MG63 (cell line): ENCODE data around the gene PPM1E. TPM values are rescaled to one million over a fixed set of nuclear protein-coding genes. Genes with fewer than 3 reads are reported as not detected.
A peak's percentile ranks its signal among the peaks of the same experiment; 100 is the strongest.
"Not testable (repeated sequence)": the region's sequence is repeated elsewhere in the genome, so short reads cannot be mapped to it uniquely, and the experiment has no call there.

ENCODE experiments used
- DNase-seq: peaks from one replicate; pipeline ENCODE4 v3.0.0-alpha.2; 2020
- H3K27me3 ChIP-seq: fragments of 250-450 bp; sonication (Bioruptor Pico); 2 replicates; pipeline ENCODE4 v1.5.1; 2020; ENCODE audit warnings: mild to moderate bottlenecking, moderate library complexity
- H3K36me3 ChIP-seq: fragments of 250-450 bp; sonication (Bioruptor Pico); 2 replicates; pipeline ENCODE4 v1.5.1; 2020; ENCODE audit warnings: mild to moderate bottlenecking, moderate library complexity
- H3K4me3 ChIP-seq: fragments of 250-450 bp; sonication (Bioruptor Pico); 2 replicates; pipeline ENCODE4 v1.5.1; 2020; ENCODE audit warnings: mild to moderate bottlenecking, moderate library complexity
- H3K9me3 ChIP-seq: fragments of 250-450 bp; sonication (Bioruptor Pico); 2 replicates; pipeline ENCODE4 v1.5.1; 2020; ENCODE audit warnings: mild to moderate bottlenecking, moderate library complexity
- total RNA-seq: library from RNA; depleted of rRNA; stranded (reverse); fragments of >200 nt; shearing (Covaris generic); gene quantifications from 2 replicates; pipeline ENCODE4 v1.2.3, GENCODE V29; 2014; ENCODE audit warnings: low replicate concordance

Gene PPM1E
- total RNA-seq, 1 experiment from 2014 or later = 0.76 TPM

DNA sequence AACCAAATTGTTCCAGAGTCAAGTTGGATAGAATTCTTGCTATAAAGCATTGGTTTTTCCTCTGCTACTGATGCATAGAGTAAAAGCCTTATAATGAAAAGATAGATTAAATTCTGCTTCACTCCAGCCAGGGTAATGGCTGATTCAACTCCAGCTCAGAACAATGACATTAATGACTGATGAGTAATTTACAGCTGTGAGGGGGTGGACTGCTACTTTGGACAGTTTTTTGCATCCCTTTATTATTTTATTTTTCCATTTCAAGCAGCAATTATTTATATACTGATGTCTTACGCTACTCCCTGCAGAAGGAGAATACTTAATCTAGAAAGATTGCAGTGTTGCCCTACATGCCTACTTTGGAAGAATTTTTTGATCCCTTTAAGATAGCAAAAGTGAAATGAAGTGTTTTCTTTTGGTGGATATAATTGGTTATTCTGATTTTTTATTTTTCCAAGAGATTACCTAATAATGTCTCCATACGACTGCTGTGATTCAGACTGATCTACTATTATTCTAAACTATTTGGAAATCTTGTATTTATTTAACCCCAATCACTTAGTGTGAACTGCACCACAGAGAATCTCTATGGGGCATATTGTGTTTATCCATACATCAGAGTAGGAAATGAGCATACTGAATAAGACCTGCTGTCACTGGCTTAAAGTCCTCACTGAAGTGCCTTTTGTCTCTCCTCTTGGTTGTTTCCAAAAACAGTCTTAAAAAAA, 201.5 kb downstream of the PPM1E start:
- Histone ChIP-seq H3K4me3 (no peak overlapping the region), H3K27me3 (no peaks in the 10 kb centered on the region), H3K9me3 (peaks cover 8% of the 10 kb centered on the region), H3K36me3 (no peaks in the 10 kb centered on the region)
- no peak for DNase-seq

DNA sequence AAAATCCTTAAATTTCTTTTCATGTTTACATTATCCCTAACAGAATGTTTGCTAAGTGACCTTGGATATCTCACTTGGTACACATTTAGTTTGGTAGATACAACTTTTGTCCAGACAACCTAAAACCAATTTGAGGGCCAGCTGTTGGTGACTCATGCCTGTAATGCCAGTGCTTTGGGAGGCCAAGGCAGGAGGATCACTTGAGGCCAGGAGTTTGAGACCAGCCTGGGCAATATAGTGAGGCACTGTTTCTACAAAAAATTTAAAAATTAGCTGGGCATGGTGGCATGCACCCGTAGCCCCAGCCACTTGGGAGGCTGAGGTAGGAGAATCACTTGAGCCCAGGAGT, 202.0 kb downstream of the PPM1E start:
- not testable (repeated sequence) for H3K9me3 ChIP-seq, H3K36me3 ChIP-seq, H3K27me3 ChIP-seq, H3K4me3 ChIP-seq
- DNase-seq = peak; percentile 19

DNA sequence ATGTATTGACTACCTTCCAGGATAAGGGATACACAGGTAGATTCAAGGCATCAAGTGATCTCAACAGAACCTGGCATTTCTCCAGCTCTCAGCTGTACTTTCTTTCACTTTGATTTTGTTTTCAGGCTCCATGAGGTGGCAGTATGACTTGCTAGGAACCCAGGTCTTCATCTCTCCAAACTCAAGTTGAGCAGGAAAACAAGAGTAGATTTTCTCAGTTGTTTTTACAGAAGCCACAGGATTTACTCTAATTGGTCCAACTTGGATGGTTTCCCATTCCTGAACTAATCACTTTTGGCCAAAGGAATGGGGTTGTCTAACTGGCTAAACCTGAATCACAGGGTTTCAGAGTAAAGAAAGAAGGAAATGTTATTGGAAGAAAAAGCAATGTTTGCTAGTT, 204.4 kb downstream of the PPM1E start:
- DNase-seq = peak; percentile 17
- H3K36me3 ChIP-seq = no peaks in the 10 kb centered on the region
- no peak overlapping the region for H3K4me3 ChIP-seq
- H3K9me3 ChIP-seq = no peaks in the 10 kb centered on the region
- H3K27me3 ChIP-seq = no peaks in the 10 kb centered on the region

DNA sequence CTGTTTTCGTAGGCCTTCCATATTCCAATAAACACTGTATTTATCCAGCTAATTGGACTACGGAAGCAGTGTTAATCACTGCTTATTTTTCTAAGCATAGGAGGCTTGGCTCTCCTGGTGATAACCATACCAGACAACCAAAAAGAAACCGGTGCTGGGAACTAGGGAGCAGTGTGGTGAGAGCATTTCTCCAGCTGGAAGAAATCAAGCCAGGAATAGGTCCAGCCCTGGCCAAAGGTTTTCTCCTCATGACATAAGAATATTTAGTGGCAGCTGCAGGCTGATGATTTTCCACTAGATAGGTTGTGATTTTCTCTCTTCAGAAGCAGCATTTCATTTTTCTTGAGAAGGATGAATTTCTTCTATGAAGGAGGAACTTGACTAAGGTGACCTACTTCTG, 209.6 kb downstream of the PPM1E start:
- H3K4me3 ChIP-seq = no peak overlapping the region
- H3K36me3 ChIP-seq = no peaks in the 10 kb centered on the region
- DNase-seq = no peak
- H3K27me3 ChIP-seq = no peaks in the 10 kb centered on the region
- H3K9me3 ChIP-seq = no peaks in the 10 kb centered on the region

DNA sequence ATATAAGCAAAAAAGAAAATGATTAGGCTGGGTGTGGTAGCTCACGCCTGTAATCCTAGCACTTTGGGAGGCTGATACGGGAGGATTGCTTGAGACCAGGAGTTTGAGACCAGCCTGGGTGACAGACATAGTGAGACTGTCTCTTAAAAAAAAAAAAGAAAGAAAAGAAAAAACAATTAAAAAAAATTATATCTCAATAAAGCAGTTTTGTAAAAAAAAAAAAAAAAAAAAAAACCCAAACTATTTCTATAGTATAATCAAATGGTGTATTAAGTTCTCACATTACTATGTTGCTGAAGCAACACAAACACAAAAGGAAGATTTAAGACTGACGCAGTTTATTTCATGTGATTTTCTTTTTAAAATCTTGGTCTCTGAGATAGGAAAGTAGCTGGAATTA, 210.6 kb downstream of the PPM1E start:
- no peak overlapping the region for H3K4me3 ChIP-seq
- DNase-seq = no peak
- no peaks in the 10 kb centered on the region for H3K9me3 ChIP-seq
- H3K36me3 ChIP-seq = no peaks in the 10 kb centered on the region
- no peaks in the 10 kb centered on the region for H3K27me3 ChIP-seq

DNA sequence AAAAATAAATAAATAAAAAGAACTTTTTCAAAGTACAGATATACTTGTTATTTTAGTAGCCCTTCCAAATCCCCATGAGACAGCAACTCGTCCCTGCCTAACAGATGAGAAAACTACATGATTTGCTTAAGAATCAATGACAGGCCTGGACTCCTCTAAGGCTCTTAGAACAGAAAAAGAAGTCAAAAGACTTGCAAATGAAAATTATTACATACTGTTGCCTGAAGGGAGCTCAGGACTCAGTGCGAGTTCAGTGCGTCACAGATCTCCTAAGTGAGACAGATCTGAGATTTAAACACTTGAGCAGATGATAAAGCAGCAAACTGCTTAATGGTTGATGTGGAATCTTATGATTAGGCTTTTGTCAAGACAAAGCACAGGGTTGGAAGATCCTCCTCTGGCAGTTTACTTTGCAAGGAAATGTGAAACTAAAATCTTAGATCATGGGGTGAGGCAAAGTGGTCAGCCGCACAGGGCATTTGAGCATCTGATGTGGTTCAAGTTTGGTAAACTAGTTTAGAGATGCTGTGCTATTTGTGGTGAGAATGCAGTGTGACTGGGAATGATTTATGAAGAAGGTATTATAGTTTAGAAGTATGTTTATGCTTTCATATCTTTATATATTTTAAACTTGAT, 212.9 kb downstream of the PPM1E start:
- H3K36me3 ChIP-seq = no peaks in the 10 kb centered on the region
- no peaks in the 10 kb centered on the region for H3K27me3 ChIP-seq
- DNase-seq = no peak
- no peaks in the 10 kb centered on the region for H3K9me3 ChIP-seq
- no peak overlapping the region for H3K4me3 ChIP-seq

DNA sequence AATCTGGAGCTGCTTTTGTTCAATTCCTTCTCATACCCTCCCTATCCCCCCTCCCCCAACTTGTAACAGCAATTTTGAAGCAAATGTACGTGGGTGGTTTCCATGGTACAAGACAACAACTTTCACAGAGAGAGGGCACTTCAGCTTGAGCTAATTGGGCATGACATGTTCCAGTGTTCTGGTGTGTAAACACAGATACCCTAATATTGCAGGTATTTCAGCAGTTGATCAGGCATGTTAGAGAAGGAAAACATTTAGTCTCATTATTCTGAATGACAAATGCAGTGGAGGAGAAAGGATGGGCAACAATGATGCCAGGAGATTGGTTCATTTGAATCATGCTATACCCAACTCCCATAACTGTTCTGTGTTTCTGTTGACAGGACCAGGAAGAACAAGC, 213.5 kb downstream of the PPM1E start:
- Histone ChIP-seq H3K9me3 (no peaks in the 10 kb centered on the region), H3K36me3 (no peaks in the 10 kb centered on the region), H3K4me3 (no peak overlapping the region), H3K27me3 (no peaks in the 10 kb centered on the region)
- DNase-seq = no peak

DNA sequence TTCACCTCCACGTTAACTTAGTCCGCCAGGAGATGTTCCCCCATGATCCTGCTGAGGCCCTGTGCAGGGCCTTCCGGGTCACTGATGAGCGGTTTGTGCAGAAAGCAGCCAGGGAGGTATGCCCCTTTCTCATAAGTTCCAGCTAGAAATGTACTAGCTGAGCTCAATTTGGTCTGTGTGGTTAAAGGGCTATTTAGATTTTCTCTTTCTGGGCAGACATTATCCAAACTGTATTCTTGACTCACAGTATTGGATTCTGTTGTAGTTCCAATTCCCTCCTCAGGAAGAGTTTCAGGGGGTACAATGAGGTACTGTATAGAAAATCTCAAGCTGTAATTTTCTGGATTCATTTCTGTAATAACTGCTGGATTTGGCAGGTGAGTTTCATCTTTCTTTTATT, 214.0 kb downstream of the PPM1E start:
- no peak for DNase-seq
- Histone ChIP-seq H3K9me3 (no peaks in the 10 kb centered on the region), H3K36me3 (no peaks in the 10 kb centered on the region)

DNA sequence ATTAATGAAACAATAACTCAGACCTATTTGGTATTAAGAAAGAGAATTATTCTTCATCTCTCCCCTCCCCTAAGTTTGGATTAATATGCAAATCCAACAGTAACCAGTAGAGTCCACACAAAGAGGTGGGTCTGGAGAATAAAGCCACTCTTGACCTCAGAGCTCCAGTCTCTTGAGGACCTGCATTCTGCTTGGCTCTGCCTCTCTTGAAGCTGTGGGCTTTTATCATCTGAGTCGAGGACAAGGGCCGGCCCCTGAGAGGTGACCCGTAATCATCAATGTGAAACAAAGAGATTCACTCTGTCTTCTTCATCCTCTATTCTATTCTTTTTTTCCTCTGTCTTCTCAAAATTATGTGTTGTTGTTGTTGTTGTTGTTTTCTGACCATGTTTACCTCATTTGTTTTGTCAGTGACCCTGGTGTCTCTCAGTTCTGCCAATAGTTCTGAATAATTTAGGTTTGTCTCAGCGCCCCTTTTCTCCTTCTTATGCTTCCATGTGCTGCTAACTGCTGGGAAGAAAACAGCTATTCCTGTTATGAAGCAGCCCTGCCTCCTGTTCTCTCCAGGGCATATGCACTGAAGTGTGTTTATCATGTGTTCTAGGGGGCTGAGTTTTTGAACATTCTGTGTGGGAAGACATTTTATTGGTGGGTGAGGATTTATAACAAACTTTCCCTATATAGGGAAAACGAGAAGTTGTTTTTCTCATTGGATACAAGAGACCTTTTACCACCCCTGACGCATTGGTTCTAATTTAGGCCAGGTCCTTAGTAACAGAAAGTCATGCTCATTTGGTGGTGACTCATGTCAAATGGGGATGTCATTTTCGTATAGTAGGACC, 215.2 kb downstream of the PPM1E start:
- H3K27me3 ChIP-seq = no peaks in the 10 kb centered on the region
- H3K9me3 ChIP-seq = no peaks in the 10 kb centered on the region
- DNase-seq = no peak
- H3K36me3 ChIP-seq = no peaks in the 10 kb centered on the region
- H3K4me3 ChIP-seq = no peak overlapping the region

More for the DNA sequence above, 214.0 kb downstream of the PPM1E start:
- H3K27me3 ChIP-seq = no peaks in the 10 kb centered on the region
- no peak overlapping the region for H3K4me3 ChIP-seq

DNA sequence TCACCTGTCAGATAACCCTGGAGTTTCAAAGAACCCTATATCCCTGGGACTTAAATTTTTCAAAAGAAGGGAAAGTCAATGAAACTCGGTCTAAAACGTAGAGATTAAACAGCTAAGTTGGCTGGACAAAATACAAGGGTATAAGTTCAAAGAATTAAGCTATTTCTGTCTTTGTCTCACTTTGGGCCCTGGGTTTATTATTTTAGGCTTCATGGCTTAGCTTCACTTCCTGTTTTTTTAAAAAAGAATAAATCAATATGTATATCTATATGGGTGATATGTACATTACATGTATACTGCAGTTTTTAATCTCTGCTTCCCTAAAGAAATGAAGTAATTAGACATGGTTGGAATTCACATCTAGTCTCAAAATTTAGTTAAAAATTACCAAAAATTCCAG, 218.7 kb downstream of the PPM1E start:
- Histone ChIP-seq H3K9me3 (no peaks in the 10 kb centered on the region), H3K36me3 (no peaks in the 10 kb centered on the region), H3K4me3 (no peak overlapping the region), H3K27me3 (no peaks in the 10 kb centered on the region)
- no peak for DNase-seq

DNA sequence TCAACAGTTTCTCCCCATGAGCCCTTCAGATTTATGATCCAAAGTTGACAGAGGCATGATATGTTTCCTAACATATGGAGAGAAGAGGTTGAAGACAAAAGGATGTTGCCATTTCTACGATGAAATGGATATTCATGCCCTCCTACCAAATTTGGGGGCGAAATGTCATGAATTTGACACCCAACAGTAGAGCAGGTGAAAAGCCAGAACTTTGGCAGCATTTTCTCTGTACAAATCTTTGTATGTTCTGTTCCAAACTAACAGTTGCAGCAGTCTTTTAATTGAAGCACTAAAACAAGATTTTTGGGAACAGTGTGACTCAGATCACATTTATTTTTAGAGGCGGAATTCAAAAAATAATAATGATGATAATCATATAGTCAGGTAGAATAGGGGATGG, 220.9 kb downstream of the PPM1E start:
- Histone ChIP-seq H3K27me3 (no peaks in the 10 kb centered on the region), H3K36me3 (no peaks in the 10 kb centered on the region), H3K4me3 (no peak overlapping the region), H3K9me3 (no peaks in the 10 kb centered on the region)
- DNase-seq = no peak

DNA sequence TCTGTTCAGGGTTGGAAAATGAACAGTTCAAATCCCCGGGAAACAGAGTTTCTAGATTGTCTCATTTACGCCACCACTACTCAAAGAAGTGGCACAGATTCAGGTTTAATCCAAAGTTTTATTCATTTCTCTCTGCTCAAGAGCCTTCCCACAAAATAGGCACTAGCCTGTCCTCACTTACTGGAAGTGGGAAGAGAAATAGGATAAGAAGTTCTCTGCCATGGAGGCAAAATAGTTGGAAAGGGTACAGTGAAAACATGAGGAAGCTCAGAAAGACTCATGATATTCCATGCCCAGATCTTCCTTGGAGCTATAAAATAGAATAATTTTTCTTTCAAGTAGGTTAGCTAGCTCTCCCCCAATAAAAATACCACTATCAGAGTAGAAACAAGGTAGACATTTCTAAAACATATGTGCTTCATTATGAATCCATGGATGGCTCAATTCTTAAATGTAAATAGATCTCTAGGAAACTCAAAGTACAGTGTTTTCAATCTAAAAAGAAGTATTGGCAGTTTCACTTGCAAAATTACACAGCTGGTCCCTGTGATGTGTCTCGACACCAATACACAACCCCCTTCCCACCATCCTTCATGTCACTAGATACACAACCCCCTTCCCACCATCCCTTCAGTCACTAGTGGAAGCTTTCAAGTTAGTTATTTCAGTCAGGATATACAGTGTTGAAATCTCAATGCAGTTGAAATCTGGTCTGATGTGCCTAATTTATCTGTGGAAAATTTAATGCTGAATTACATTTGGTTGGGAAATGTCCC, 225.2 kb downstream of the PPM1E start:
- no peak overlapping the region for H3K4me3 ChIP-seq
- no peak for DNase-seq
- no peaks in the 10 kb centered on the region for H3K27me3 ChIP-seq
- H3K36me3 ChIP-seq = no peaks in the 10 kb centered on the region
- H3K9me3 ChIP-seq = no peaks in the 10 kb centered on the region

DNA sequence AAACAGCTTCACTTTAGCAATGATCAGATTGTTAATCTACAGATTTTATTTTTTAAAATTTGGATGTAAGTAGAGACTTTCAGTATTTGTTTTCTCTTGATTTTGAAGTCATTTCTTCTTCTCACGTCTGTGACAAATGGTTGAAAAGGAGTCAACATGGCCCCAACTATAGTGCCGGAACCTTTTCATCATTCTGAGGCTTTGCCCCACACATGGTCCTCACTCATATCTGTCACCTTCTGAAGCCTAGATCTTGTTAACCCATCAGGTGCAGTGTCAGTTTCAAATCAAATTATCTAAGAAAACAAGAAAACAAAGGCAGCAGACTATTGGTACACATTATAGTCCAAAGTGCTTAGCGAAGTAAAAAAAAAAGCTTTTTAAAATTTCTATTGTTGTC, 227.0 kb downstream of the PPM1E start:
- H3K4me3 ChIP-seq = no peak overlapping the region
- H3K9me3 ChIP-seq = no peaks in the 10 kb centered on the region
- H3K27me3 ChIP-seq = no peaks in the 10 kb centered on the region
- DNase-seq = no peak
- H3K36me3 ChIP-seq = no peaks in the 10 kb centered on the region

DNA sequence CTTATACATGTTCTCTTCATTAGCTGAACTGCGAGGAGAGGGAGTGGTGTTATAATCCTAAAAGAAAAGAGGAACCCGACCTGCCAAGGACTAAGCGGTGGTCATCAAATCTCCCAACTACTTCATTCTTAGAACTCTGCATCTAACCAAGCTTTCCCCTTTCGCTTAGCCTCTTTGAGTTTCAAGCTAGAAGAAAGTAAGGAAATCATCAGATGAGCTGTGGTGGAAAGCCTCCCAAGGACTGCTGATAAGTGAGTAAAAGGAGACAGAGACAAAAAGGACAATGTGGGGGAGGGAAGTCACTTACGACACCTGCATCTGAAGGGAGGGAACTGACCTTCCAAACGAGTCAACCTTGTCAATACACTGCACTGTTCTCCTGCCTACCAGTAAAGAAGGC, 229.7 kb downstream of the PPM1E start:
- Histone ChIP-seq H3K4me3 (no peak overlapping the region), H3K27me3 (no peaks in the 10 kb centered on the region), H3K36me3 (peaks cover 3% of the 10 kb centered on the region; the same call in 1 of the 2 replicates), H3K9me3 (0 out of 2 replicates have a peak, but pooled peaks cover 3% of the 10 kb centered on the region)
- DNase-seq = no peak

DNA sequence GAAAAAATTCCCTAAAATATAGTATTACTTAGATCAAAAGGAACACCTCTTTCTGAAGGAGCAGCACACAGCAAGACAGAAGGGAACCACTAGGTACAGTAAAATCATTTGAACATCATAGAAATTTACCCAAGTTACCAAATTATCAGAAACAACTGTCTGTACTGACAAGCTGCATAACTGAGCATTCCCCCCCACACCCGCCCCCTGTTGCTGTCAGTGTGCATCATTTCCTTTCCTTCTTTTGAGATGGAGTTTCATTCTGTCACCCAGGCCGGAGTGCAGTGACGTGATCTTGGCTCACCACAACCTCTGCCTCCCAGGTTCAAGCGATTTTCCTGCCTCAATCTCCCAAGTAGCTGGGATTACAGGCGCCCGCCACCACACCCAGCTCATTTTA, 230.3 kb downstream of the PPM1E start:
- no peak overlapping the region for H3K4me3 ChIP-seq
- DNase-seq = no peak
- 0 out of 2 replicates have a peak, but pooled peaks cover 3% of the 10 kb centered on the region for H3K9me3 ChIP-seq
- peaks cover 3% of the 10 kb centered on the region; the same call in 1 of the 2 replicates for H3K36me3 ChIP-seq
- H3K27me3 ChIP-seq = no peaks in the 10 kb centered on the region

DNA sequence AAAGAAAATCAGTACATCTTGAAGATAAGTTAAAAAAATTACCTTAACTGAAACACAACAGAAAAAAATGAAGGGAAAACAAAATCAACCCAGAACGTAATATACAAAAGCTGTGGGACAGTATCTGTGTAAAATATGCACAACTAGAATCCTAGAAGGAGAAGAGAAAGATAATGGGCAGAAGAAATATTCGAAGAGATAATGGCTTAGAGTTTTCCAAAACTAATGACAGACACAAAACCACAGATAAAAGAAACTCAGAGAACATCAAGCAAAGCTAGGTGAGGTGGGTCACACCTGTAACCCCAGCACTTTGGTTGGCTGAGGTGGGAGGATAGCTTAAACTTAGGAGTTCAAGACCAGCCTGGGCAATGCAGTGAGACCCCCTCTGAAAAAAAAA, 234.0 kb downstream of the PPM1E start:
- H3K4me3 ChIP-seq = no peak overlapping the region
- no peak for DNase-seq
- peaks cover 9% of the 10 kb centered on the region for H3K9me3 ChIP-seq
- H3K27me3 ChIP-seq = no peaks in the 10 kb centered on the region
- H3K36me3 ChIP-seq = peaks cover 31% of the 10 kb centered on the region
